CD4-positive, alpha-beta T cell treated with Interleukin-4 for 1 hour (primary cell): Measurements from ENCODE around the gene PCOLCE2.
"Not testable (repeated sequence)": the region's sequence is repeated elsewhere in the genome, so short reads cannot be mapped to it uniquely, and the experiment has no call there.

Experiments
- DNase-seq, 2 donors: peaks; one replicate each; pipeline ENCODE4 v3.0.0-alpha.2; 2020 to 2022

The PCOLCE2 gene

DNA sequence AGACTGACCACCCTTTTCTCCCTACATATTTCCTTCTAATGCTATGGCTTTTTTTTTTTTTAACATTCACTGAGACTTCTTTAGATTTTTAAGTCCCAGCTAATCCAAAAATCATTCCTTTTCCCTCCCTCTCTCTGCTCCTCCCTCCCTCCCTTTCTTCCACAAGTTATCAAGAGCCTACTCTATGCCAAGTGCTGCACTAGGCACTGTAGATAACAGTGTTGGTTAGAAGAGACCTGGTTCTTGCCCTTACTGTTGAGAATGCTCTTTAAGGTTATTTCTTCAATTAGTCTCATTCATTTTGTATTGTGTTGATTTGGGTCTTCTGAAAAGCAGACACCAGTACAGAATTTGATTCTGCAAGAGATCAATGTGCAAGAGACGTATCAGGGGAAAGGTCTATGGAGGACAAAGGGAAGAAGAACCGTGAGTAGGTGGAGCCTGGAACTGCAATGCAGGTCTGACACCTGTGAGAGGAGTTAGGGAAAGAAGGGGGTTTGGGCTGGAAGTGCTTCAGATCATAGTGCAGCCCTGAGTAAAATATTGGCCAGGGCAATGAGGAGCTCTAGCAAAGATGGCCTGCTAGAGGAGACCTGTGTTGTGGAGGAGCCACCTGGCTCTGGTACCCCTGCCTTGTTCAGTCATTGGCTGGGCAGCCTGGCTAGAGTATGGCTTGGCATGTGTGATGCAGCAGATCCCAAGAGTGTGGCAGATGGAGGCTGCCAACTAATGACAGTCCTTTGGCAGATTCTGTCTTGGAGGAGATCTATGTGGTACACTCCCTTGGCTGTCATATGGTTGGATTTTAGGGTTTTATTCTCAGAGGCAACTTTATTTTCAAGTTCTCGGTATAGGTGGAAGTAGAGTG lies 9.7 kb upstream of the PCOLCE2 start:
- DNase-seq = no peak

DNA sequence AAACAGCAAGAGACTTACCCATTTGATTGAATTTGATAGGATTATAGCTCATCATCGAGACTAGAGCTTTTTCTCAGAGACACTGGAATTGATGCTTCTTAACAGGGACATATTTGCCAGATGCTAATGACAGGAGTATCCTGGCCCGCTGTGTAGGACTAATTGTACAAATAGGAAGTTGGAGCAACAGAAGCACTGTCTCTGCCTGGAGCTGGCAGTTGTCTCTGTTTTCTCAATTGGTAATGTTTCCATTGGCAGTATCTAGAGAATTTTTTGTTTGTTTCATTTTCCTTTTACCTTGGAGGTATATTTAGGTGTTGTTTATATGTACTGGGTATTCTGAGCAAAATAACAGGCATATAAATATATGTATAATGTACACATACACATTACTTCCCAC lies 8.9 kb upstream of the PCOLCE2 start:
- DNase-seq = no peak

DNA sequence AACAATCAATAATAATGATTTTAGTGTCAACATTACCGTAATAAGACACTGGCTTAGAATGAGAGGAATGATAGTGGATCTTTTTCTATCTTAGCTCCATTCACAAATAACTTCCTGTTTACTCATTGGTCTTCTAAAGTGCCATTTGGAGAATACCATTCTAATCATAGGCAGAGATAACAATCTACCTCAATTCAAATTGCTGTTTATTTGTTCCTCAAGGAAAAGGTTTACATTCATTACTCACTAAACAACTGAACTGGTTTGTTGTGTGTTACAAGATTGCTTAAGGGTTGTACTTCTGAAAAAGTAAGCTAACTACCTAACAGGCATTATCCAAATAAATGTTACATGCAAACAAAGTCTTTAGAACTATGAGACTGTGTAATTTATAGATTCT lies 8.1 kb upstream of the PCOLCE2 start:
- no peak for DNase-seq

DNA sequence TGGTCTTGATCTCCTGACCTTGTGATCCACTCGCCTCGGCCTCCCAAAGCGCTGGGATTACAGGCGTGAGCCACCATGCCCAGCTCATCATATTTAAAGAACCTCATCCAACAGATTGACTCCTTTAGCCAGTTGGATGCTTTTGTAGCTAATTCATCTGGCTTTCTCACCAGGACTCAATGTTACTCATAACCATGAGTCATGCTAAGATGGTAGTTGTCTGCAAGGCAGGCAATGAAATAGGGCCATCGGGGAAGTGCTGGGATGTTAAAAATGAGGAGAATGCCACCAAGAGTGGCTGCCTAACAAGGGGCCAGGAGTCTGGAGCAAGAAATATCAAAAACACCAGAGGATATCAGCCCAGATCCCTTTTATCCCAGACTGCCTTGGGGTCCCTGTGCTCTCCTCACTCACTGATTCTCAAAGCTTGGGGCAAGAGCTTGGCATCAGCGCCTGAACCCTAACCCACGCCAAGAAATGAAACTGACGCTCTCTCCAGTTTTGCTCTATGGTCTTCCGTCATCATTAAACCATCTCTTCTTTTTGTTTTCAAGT lies 7.4 kb upstream of the PCOLCE2 start:
- DNase-seq = no peak

DNA sequence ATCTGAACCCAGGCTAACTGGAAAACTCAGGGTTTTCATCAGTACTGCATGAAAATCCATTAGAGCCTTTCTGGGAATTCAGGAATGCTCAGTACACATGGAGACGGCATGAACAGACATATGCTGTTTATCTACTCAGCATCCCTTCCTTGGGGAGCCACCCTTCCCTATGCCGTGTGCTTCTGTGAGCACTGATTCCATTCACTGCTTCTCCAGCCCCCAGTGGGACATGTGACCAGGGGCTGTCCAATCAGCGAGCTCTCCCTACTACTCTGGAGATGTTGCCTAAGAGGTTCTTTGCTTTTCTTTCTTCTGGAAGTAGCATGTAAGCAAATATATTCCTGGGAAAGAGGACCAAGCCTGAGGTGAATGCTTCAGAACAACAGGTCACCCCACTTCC lies 5.6 kb upstream of the PCOLCE2 start:
- no peak for DNase-seq

DNA sequence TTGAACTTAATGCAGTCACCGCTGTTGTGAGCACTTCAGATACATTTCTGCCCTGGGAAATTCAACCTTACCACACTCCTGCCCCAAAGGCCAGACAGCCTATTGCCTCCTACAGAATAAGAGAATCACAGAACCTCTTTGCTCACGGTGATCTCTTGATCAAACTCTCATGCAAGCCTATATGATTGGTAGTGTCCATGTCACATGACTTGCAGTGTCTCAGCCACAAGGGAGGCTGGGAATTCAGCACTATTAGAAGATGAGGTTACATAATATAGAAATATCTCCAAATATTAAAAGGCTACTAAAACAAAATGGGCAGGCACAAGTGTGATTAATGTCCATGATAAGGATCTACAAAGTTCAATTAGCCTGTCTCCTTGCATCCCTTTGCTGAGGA lies 3.8 kb upstream of the PCOLCE2 start:
- DNase-seq = no peak

DNA sequence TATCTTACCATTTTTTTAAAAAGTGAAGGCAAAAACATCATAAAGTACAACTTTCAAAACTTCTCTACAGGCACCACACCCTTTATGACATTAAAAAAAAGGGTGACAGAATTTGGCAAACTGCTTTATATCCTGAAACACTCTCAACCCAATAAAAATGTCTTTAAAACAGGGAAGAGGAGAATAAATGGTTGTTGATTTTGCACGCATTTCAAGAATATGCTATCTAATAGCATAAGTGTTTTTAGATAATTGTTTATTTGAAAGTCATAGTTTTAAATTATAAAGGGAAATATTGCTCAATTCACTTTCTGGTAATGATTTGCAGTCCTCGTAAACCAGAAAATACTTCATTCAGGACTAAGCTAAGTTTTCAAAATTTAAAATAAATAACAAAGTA lies 1.7 kb upstream of the PCOLCE2 start:
- no peak for DNase-seq

DNA sequence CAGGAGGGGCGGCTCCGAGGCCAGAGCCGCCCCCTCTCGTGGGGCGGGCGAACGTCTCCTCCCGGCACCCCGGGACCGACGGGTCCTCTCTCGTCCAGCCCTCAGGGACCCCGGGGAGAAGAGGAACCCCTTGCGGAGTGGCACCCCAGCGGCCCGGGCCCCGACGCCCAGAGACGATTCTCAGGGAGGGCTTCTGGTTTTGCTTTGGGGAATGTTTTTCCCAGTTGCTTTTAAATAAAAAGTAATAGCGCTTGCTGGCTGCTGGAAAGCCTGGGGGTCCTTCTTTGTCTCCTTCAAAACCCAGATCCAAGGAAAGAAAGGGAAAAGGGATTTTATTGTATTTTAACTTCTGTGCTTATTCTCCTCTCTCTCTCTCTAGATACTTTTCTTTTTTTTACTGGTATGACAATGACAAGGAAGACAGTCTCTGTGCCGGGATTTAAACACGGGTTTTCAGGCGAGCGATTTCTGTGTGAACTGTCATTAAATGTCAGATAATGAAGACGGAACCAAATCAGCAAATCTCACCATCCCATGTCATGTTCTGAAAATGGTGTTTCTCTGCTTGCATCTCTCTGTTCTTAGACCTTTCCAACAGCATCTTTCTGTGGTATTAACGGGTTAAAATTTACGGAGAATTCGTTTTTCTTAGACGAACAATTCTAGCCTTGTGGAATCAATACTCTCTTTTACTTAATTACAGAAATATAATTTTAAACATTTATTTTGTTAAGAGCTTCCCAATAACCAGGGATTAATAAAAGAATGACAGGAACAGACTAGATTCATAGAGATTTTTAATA lies 530 bp upstream of the PCOLCE2 start:
- no peak for DNase-seq

DNA sequence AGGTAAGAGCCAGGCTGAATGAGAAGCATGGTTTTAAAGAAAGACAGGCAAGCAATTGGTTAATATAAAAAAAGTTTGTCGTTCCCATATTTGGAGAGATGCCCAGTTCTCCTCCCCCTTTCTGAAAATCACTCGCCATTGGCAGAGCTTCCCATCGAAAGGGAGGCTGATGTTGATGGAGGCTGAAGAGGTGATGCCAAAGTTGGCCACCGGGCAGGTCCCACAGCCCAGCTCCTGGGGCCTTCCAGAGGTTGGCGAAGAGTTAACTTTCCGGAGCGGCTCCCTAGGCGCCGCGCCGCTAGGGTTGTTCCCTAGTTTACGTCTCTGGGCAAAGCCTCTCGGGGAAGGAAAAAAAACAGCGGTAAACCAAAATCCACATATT lies 793 bp downstream of the PCOLCE2 start:
- no peak for DNase-seq

DNA sequence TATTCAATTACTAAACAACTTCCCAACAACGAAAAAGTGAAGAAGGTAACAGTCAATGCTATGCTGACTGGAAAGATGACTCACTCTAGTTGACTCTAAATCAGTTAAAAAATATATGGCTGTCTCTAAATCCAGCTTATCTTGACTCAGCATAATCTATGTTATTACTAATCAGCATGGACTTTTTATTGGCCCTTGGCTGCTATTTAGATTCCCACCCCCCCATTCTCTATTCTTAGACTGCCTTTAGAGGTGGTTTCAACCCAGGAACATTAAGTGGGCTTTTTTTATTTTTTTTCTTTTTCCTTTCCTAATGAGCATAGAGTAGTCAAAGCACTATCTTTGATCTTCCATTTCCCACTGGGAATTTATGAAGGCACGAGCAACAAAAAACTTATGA lies 1.9 kb downstream of the PCOLCE2 start:
- no peak for DNase-seq

DNA sequence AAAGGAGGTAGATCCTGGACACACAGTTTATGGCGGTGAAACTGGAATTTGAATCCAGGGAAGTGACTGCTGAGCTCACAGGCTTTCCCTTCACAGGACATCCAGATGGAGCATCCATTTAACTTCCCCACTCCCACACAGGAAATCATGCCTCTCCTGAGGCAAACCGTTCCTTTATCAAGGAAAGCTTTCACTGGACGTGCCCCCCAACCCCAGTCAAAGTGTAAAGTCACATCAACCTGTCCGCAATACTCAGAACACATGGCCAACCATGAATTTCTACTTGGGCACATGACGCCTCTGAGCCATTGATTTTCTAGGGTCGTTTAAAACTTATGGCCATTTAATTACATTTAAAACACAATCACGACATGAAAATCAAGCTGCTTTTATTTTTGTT lies 2.9 kb downstream of the PCOLCE2 start:
- DNase-seq = no peak

DNA sequence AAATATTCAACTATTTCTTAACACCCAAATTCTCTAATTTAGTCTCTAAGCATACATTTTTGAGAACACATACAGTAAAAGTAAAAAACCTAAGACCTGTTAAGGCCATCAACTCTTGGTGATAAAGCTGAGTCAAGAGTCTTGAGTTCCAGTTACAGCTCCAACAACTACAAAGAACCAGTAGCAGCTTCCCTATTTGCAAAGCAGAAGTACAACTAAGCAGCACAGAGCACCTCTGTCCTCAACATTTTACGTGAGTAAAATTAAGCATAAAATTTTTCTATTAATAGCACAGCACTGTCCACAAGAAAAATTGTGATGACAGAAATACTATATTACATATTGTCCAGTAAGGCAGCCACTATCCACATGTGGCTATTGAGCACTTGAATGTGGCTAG lies 4.4 kb downstream of the PCOLCE2 start:
- no peak for DNase-seq

DNA sequence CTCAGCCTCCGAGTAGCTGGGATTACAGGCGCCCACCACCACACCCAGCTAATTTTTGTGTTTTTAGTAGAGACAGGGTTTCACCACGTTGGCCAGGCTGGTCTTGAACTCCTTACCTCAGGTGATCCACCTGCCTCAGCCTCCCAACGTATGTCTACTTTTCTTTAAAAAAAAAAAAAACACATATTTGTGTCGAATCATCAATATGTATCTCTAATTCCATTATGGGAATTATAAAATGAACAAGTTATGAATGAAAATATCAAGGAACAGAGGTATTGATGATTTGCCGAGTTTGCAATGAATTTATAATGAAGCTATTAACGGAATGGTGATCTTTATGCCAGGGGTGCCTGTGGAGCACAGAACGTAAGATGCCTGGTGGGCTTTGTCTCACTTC lies 5.3 kb downstream of the PCOLCE2 start:
- not testable (repeated sequence) for DNase-seq

DNA sequence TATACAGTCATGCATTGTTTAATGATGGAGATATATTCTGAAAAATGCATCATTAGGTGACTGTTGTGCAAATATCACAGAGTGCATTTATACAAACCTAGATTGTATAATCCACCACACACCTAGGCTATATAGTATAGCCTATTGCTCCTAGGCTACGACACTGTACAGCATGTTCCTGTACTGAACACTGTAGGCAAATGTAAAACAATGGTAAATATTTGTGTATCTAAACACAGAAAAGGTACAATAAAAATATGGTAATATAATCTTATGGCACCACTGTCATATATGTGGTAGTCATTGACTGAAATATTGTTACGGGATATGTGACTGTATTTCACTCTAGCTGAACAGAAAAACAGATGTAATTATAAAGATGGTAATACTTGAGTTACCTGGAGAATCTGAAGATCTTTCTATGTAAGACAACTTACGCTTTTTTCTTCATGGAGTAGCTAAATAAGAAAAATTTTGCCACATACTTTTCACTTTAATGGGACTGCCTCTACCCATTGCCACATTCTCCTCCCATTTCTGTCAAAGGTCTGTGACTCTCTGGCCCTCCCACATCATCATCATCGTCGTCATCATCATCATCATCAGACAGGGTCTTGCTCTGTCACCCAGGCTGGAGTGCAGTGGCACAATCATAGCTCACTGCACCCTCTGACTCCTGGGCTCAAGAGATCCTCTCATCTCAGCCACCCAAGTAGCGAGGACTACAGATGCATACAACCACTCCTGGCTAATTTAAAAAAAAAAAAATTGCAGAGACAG lies 7.2 kb downstream of the PCOLCE2 start:
- DNase-seq = no peak

DNA sequence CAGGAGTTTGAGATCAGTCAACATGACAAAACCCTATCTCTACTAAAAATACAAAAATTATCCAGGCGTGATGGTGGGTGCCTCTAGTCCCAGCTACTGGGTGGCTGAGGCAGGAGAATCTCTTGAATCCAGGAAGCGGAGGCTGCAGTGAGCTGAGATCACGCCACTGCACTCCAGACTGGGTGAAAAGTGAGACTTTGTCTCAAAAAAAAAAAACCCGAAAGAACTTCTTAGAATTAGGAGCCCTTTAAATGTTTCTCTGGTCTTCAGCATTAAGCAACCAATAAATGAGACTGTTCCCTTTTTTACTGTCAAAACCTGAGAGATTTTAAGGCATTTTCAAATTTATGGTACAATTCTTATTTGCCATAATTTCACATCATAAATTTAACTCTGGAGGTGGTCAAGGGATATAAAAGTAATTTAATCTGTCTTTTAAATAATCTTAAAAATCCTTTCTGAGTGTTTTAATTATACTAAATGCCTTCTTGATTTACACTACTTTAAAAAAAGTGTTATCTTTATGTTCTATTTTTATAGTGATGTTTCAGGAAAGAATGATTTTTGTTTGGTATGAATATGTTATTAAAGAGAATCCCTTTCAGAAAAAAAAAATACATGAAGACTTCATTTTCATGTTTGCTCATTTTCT lies 10.1 kb downstream of the PCOLCE2 start:
- DNase-seq = no peak

DNA sequence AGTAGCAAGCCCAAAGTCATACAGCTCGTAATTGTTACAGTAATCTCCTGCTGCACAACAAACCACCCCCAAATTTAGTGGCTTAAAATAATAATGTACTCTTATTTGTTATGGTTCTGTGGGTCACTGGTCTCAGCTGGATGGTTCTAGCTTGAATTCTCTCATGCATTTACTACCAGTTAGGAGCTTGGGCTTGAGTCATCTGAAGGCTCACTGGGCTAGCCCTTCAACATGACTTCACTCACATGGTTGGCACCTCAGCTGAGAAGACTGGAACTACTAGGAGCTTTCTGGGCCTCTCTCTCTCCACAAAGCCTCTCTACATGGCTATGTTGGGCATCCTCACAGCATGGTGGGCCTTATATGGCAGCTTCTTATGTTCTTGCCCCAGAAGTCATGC lies 12.5 kb downstream of the PCOLCE2 start:
- DNase-seq = no peak

DNA sequence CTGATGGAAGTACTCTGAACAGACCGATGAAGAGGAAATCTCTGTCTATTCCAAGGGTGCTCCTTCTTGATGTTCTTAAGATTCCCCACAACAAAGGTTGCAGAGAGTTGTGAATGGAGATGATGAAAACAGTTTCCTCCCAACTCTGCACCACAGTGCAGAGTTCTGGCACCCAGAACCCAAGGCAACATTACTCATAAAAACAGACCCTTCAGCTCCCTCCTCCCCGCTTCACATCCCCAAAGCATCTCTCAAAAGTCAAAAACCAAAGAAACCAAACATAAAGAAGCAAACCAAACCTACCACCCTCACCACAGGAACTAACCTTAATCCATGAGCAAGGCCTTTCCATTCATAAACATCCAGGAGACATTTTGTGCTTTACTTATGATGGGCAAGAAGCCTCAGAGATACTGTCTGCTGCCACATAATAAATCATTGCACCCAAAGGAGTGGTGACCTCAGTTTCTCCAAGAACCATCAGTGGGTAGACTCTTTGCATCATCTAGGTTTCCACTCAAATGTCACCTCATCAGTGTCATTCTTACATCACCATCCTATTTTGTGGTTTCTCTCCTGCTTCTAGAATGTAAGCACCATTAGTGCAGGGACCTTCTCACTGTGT lies 13.2 kb downstream of the PCOLCE2 start:
- no peak for DNase-seq

DNA sequence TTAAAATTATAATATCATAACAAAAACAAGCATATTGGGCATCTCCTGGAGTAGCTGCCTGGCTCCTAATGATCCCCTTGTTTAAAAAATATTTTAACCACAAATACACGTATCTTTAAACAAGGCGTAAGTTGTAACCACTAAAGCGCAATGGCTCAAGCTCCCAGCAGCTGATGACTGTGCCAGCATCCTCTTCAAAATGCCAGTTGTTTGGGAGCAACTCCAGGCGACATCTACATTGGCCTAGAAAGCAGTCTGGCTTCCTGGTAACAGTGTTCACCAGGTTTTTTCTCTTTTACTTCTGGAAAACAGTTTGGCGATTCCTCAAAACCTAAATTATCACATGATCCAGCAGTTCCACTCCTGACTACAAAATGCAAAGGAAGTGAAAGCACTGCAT lies 13.8 kb downstream of the PCOLCE2 start:
- DNase-seq = no peak

DNA sequence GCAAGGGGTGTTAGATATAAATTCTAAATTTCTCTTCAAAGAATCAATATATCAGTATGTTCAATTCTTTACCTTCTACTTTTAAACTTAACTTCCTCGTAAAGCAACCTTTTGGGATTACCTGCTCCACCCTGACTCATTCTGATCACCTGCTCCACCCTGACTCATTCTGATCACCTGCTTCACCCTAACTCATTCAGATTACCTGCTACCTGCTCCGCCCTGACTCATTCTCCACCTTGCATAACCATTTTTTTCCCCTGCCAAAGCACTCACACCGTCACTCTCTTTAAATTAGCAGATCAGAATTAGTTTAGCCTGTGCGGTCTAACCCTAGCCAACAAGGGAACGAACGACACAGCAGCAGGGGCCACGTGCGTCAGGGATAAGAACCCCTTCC lies 20.5 kb downstream of the PCOLCE2 start:
- not testable (repeated sequence) for DNase-seq

DNA sequence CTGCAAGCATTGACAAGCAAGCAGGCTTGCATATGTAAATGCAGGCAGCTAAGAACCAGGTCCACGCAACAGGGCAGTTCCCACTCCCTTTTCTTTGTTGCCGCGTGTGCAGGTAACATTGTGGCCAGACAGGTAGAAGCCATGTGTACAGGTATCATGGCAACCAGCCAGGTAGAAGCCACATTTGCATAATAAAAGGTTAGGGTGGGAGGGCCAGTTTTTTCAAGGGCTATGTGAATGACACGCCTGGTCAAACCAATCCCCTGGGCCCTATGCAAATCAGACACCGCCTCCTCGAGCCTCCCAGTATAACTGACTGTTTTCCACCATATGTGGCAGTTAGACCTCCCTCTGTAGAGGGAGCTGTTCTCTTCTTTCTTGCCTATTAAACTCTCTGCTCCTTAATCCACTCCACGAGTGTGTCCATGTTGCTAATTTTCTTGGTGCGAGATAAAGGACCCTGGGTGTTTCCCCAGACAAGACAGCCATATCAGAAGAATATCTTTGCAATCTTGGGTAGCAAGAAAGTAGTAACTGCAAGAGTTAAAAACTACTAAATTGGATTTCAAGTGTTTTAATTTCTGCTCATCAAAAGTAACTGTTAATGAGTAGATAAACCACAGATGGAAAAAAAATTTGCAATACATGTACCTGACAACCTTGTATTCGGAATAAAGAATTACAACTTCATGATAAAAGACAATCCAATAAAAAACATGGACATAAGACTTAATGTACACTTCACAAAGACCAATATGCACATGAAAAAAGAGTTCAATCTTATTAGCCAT lies 21.8 kb downstream of the PCOLCE2 start:
- no peak for DNase-seq
